Stimulated activated CD8-positive, alpha-beta memory T cell treated with anti-CD3 and anti-CD28 coated beads, Interleukin-15, amount 100 ng/mL, for 1 hour (primary cell): ENCODE measurements around the gene UBE3A.

Source experiments
- DNase-seq: peaks from one replicate; pipeline ENCODE4 v3.0.0-alpha.2; 2020; ENCODE audit warnings: low read depth

The UBE3A gene

DNA sequence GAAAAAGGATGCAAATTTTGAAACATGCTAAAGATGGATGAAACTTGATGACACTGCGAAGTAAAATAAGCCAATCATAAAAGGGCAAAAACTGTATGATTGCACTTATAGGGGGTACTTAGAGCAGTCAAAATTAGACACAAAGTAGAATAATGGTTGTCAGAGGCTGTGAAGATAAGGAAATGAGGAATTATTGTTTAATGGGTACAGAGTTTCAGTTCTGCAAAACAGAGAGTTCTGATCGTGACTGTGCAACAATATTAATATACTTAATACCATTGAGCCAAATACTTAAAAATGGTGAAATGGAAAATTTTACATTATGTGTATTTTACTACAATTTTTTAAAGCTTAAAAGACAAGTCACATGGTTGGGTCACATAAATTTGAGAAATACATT lies 35.1 kb downstream of the UBE3A start:
- DNase-seq: no peak

DNA sequence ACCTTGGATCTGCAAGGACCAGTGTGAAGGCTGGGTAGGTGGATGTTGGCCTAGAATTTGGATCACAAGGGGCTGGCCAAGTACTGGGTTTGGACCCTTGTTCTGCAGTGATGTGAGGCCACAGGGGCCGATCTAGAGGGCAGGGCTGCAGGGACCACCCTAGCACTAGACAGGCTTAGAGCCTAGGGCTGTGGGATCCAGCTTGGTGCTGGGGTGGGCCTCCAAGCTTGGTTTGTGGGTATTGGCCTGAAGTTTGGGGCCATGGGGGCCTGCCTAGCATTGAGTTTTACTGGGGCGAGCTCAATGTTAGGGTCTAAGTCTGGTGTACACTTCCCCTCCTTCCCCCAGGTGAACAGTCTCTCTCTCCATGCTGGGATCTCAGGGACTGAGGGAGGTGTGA lies 36.5 kb downstream of the UBE3A start:
- no peak for DNase-seq

- DNase-seq: no peak
Measured at GRCh38 chr15:25401501-25401900, 37.3 kb downstream of the UBE3A start.

DNA sequence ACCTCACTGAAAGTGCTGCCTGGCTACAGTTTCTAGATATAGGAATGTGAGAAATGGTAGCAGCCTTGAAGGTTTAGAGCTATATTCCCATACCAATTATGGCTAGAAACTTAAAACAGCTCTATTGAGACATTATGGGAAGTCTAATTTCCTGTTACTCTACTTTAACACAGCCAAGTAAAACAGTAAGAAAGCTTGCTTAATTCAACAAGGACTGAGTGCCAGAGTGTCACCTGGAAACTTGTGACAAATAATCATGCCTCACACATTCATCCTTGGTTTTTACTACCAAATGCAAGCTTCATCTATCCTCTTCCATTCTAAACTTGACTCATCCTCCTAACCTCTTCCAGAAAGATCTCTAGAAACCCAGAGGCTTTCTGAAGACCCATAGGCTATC lies 41.7 kb downstream of the UBE3A start:
- DNase-seq: no peak

DNA sequence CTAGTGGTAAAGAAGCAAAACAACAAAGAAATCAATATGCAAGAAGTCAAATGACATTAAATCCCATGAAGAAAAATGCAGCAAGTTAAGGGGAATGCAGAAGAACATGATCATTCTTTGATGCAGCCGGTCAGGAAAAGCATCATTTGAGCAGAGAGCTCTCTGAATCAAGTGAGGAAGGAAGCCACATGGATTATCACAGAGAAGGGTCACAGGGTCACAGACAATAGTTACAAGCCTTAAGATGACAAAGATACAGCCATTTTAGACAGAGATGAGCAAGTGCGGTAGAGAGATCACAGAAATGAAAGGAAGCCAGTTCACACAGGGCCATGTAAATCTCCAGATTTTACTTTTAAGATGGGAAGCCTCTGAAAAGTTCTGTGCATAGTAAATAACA lies 43.9 kb downstream of the UBE3A start:
- no peak for DNase-seq

GRCh38 chr15:25392806-25393205 lies 46.0 kb downstream of the UBE3A start:
- no peak for DNase-seq

- DNase-seq: no peak
Measured at GRCh38 chr15:25391971-25392721, 46.7 kb downstream of the UBE3A start.

DNA sequence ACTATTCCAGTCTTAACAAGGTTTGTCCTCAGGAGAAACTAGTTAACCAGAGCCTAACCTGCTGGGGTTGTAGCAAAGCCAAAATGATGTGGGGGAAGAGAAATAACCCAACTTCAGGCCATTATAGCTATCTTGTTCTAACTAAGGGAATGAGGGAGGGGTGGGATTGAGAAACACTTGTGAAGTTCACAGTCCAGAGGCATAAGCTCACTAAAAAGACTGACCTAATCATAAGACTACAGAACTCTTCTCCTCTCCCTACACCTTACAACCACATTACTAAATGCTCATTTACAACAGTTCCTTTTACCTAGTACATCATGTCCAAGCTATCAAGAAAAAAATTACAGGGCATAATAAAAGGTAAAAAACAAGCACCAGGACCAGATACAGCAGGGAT lies 52.8 kb downstream of the UBE3A start:
- no peak for DNase-seq

DNA sequence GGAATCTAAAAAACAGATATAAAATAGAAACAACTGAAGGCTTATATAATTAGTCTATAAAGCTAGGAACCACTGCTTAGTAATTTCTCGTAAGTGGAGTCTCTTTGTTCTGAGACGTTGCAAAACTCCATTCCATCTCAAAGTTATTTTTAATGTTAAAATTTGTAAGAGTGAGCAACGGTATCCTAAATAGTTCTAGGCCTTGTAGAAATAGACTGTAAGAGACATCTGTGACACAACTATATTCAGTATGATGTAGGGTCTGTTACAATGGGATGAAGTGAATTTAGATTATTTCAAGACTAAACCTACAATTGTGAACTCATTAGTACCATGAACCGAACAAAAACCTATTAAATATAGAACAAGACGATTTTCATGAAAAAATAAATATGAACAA lies 57.2 kb downstream of the UBE3A start:
- no peak for DNase-seq

DNA sequence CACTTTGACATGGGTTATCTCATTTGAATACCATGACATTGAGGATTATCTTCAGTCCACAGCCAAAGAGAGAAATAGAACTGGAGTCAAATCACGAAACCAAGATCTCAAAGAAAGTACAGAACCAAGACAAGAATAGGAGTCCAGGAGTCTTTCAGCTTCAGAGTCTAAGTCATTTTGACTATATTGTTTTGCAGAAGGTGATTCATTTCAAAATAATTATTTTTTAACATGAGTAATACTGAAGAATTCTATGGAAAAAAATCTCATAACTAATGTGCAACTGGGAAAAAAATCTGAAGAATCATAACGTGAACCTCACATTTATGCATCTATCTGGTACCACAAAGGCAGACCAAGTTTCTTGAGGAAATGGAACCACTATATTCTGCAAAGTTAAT lies 60.3 kb downstream of the UBE3A start:
- DNase-seq: no peak

- DNase-seq: no peak
Measured at GRCh38 chr15:25375557-25375956, 63.3 kb downstream of the UBE3A start.

DNA sequence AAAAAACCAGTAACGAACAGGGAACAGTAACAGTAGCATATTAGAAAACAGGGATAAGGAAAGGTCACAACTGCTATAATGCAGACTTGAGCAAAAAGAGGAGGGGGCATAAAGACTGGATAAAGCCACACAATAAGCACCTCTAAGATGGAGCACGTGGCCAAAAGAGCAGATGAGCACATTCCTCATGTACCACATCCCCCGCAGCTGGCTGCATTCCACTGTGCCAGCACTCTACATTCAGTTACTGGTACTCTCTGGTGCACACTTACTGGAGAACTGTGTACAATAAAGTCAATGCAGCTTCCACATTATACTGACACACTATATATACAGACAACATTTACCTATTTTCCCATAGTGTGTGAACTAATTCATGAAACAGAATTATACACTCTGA lies 64.7 kb downstream of the UBE3A start:
- DNase-seq: no peak

DNA sequence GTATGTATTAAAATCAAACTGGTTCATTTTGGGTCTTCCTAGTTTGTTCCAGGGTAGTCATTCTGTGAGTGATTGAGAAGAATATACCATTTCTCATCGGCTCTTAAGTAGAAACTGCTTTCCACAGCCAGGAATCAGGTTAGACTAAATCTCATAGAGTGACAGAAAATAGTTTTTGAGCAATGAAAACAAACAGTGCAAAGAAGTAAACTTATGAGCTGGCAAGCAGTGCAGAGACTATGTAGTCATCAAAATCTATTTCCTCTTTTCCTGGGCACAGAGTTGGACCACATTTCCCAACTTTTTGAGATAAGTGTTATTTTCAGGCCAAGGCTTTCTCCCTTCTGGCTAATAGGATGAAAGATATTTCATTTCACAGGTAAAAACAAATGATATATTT lies 66.5 kb downstream of the UBE3A start:
- DNase-seq: no peak

DNA sequence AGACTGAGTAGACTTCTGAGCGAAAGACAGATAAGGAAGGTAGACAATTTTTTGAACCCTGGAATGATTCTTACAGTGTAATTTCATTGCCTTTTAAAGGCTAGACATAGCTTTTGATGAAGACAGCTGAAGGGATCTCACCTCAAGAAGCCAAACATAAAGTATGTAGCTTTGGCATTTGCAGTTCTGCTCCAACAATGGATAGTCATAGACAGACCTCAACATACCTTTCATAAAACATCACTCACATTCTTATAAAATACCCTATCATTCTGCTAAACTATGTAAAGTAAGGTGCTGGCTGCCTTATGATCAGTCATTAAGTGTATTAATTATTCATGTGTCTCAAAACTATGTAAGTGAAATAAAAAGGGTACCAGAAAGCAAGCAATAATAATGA lies 70.0 kb downstream of the UBE3A start:
- no peak for DNase-seq

DNA sequence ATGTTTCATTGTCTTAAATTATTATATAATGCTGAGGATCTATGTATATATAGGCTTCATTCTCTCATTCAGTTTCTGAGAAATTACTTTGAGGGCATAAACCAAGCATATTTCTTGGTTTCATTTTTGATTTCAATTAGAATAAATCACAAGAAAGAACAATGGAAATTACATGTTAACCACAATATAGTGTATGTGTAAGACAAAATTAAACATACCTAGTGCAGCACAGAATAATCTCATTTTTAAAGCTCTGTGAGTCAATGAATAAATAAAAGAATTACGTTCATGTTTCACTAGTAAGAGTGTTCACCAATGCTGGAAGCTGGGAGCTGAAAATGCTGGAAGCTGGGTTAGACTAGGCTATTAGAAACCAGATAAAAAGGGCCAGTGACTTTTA lies 72.8 kb downstream of the UBE3A start:
- no peak for DNase-seq

DNA sequence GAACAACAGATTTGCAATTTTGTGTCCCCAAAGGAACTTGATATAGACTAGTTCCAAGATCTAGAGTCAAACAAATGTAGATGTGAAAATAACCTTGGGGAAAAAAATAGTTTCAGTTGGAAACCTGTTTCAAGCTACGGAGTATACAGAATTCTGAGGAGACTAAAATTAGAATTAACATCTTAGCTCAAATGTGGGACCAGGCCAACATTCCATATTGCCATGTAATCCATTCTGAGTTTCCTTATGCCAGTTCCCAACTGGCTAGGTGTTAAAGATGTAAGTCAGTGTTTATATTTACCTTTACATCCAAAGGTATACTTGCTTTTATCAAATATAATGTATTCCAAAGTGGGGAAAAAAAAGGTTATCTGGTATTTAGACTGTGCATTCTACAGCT lies 76.3 kb downstream of the UBE3A start:
- no peak for DNase-seq

DNA sequence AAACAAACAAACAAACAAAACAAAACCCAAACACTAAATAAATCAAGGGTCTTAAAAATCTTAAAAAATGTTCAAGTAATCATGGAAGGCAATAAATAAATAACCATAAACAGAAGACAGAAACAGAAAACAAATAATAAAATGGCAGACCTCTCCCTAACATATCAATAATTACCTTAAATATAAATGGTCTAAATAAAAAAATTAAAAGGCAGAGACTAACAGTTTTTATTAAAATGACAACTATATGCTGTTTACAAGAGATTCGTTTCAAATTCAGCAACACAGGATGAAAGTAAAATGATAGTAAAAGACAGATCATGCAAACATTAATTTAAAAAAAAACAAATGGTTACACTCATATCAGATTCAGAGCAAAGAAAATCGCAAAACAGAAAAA lies 91.1 kb downstream of the UBE3A start:
- DNase-seq: no peak

- DNase-seq: no peak
Measured at GRCh38 chr15:25346371-25346770, 92.5 kb downstream of the UBE3A start.

DNA sequence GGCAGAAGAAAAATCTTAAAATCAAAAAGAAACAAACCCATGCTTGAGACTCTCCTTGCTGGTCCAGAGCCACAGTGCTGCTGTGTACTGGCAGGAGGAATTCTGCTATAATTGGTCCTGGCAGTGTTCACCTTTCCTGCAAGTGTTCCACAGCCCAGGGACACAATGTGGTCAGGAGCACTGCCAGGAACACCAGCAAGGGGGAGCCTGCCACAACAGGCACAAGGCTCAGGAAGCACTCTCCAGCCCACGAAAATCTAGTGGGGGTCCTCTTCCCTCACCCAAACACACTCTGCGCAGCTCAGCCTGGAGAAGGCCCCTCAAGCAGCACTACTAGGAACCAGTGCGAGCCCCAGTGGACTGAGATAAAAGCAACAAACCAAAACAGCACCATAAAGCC lies 92.9 kb downstream of the UBE3A start:
- DNase-seq: no peak

DNA sequence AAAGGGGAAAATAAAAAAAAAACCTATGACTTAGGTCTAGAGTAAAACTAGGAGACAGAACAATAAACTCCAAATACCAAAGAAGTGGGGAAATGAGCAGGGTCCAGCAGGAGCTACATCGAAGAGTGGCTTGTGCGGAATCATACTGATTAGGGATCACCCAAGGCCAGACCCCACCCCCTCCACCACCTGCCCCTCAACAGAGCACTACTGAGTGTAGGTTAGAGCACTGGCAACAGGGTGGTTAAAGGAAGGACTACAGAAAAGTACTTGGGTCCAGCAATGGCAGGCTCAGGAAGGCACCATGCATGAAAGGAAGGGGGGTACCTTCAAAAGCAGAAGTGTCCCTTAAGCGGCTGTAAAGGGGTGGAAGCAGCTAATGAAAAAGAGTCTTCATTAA lies 96.2 kb downstream of the UBE3A start:
- DNase-seq: no peak

GRCh38 chr15:25339431-25339830 lies 99.4 kb downstream of the UBE3A start:
- DNase-seq: no peak

DNA sequence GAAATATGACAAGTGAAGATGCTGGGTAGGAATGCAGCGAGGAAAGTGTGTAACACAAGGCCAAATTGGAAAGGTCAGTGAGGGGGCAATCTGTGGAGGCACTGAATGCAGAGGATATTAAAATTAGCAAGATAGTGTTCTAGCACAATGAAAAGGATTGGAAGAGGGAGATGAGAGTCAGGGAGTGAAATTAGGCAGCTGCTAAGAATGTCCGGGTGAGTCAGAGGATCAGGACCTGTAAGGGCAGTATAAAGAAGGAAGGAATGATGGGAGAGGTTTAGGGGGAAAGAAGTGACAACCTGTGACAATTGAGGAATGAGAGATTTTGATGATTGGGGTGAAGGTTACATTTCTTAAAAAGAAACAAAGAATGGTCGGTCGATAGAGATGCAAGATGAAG lies 103.5 kb downstream of the UBE3A start:
- DNase-seq: no peak

DNA sequence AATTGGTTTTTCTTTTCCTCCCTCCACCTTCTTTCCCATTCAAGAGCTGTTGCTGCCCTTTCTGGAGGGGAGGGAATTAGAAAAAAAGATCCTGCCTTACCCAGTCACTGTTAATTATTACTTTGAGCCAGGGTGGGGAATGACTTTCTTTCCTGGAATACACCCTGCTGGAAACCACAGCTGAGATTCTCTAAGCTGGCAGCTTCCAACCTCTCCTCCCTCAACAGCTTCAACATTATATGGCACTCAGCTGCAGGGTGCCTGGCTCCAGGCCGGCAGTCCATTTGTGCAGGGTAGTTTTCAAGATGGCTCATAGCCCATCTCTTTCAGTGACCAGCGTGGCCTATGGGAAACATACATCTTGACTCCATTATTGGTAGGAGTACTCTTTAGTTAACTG lies 105.8 kb downstream of the UBE3A start:
- DNase-seq: no peak

DNA sequence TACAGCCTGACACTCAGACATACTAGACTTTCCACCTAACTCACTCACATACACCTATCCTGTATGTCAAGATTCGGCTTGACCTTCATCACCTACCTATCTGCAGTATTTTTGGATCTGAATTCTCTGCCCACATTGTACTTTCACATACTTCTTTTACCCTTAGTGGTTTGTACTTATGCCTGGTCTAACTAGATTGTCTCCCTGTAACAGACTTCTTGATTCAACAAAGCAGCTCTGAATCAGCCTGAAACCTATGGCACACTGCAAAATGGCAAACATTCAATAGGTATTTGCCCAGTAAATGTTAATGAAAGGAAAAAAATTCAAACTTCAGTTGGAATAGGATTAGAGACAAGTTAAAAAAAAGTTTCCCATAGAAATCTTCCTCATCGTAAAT lies 106.5 kb downstream of the UBE3A start:
- DNase-seq: no peak

DNA sequence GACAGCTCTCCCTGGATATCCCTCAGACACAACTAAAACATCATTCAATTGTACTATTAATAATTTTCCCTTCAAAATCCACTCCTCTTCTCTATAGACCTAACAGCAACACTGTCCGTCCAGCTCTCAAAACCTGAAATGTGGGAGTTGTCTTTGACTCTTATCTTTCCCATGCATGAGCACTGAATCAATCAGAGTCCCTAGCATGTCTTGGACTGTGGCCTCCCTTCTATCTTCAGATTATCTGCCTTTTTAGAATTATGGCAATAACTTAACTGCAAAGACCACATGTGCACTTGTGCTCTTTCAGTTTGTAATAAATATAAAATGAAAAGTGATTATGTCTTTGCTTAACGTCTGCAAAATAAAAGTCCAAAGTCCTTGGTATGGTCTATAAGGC lies 107.0 kb downstream of the UBE3A start:
- DNase-seq: no peak
